Ovary (tissue), 9 donors: Measurements from ENCODE around the gene COPE. TPM values are rescaled to one million over a fixed set of nuclear protein-coding genes. Genes with fewer than 3 reads are reported as not detected.

ENCODE experiments used
- DNase-seq, 5 donors: peaks; one replicate each; pipeline ENCODE4 v3.0.0-alpha.2; 2019 to 2020
- H3K27ac ChIP-seq, 2 donors: fragments of 200-600 bp; one replicate each; pipeline versions ENCODE4 v1.5.1 to v1.8.0; 2019 to 2022
- H3K27me3 ChIP-seq: fragments of 200-600 bp; one replicate; pipeline ENCODE4 v1.8.0; 2022
- H3K36me3 ChIP-seq: fragments of 200-600 bp; sonication (generic); one replicate; pipeline ENCODE4 v1.5.1; 2019
- H3K4me1 ChIP-seq: one replicate; pipeline ENCODE4 v1.8.1; 2013; ENCODE audit warnings: mild to moderate bottlenecking, moderate library complexity; ENCODE audit not compliant: insufficient read depth
- H3K4me3 ChIP-seq: fragments of 200-600 bp; sonication (generic); one replicate; pipeline ENCODE4 v1.5.1; 2017
- H3K9me3 ChIP-seq, 2 donors: fragments of 200-600 bp in 1 of 2; sonication (generic) in 1 of 2; one replicate each; pipeline versions ENCODE4 v1.5.1 to v1.8.1; 2013 to 2019; ENCODE audit warnings: mild to moderate bottlenecking in 1 of 2, moderate library complexity in 1 of 2
- CTCF ChIP-seq, 3 donors: fragments of 450-650 bp in 2 of 3; fragments of 200-600 bp in 1 of 3; IDR thresholded peaks; one replicate each; pipeline versions ENCODE4 v1.5.1 to v1.8.0; 2016 to 2022; ENCODE audit warnings: antibody characterized with exemption in 3 of 3, mild to moderate bottlenecking in 1 of 3
- EP300 ChIP-seq: sonication (generic); formaldehyde crosslinking; IDR thresholded peaks from one replicate; pipeline ENCODE4 v1.6.1; 2017; ENCODE audit warnings: antibody characterized with exemption
- POLR2A ChIP-seq: fragments of 450-650 bp; IDR thresholded peaks from one replicate; pipeline ENCODE4 v1.6.1; 2017; ENCODE audit warnings: antibody characterized with exemption, mild to moderate bottlenecking, moderate library complexity
- WGBS, 3 donors: extraction: QIAGEN DNeasy Blood & Tissue Kit in 1 of 3; methylation state at CpG; one replicate each; pipeline versions ENCODE4 v1.1.5 to v1.1.7; 2013 to 2017; 5-methylcytosine and 5-hydroxymethylcytosine counted together
- intact Hi-C, 4 donors: fragments of 100-400 bp; cut with DNase I; formaldehyde crosslinking; loops; one replicate each; pipeline versions ENCODE4 v1.11.0 to v1.15.1; 2022 to 2023
- polyA plus RNA-seq, 2 donors: library from polyadenylated mRNA; stranded (reverse); fragments of 200-250 nt in 1 of 2; fragments of 350-450 nt in 1 of 2; fragmentation: Illumina TruSeq in 1 of 2; extraction: RNeasy Lipid Tissue Mini Kit (QIAGEN cat#74804) in 1 of 2; gene quantifications; one replicate each; pipeline ENCODE4 v1.2.3, GENCODE V29; 2013 to 2014
- total RNA-seq, 7 donors: library from RNA; depleted of rRNA in 2 of 7; stranded (reverse); fragments of >200 nt in 2 of 7; fragmentation: NEBNext Ultra II Directional in 3 of 7; extraction: Animal tissue kit (Norgen Biotek cat#: 25700) in 3 of 7; gene quantifications; one replicate each; pipeline versions ENCODE4 v1.1.0 to v1.2.4, GENCODE V29; 2016 to 2023
- donor health status: DM: no; HTN: no; CAD: no; lungs with moderate emphysema.
- donor health status: DM: no; HTN: no; CAD: no.
- donor health status: Bipolar disorder and iron deficiency.
- donor health status: DM: yes; HTN: yes; CAD: no.
- donor health status: DM: no; HTN: no; CAD: no.
- donor health status: DM: yes; HTN: yes; CAD: no.

Gene COPE
- total and polyA plus RNA-seq, 9 donors, result 11.3 to 140 (median 115) TPM

GRCh38 chr19:18854982-18855381 lies 64.2 kb downstream of the COPE start:
- TF ChIP-seq POLR2A (no peak), CTCF (IDR thresholded peaks at IDR 0.05) (no peak), EP300 (no peak)
- Histone ChIP-seq H3K27me3 (no peaks in the 10 kb centered on the region), H3K36me3 (no peaks in the 10 kb centered on the region)

DNA sequence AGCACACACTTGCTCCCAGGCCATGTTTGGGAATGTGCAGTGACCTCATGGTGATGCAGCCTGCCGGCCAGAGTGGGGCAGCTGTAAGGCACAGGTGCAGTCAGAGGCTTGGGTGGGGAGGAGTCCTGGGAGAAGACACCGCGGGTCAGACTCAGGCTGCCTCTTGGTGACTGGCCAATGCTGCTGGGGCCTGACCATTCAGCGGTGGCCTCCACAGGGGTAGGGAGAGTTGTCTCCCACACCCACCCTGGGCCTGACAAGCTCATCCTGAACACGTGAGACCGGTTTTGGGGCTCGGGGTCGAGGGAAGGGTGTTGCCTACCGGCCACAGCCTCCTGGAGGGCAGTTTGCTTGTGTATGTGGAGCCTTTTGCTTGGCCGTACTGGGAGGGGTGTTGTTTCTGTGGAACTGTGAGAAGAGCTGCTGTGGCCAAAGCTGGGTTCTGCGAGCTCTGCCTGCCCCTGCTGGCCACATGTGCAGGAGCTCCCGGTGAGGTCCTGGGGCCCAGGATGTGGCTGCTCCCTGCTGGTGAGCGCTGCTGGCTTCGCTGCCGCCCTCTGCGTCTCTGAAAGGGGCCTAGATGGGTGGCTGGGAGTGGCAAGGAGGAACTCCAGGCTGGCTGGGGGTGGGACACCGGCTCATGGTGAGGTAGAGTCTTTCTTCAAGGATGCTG lies 65.3 kb downstream of the COPE start:
- Histone ChIP-seq H3K9me3 (no peaks in the 10 kb centered on the region), H3K4me1 (peaks cover 18% of the 10 kb centered on the region), H3K27ac (no peak overlapping the region), H3K27me3 (no peaks in the 10 kb centered on the region), H3K36me3 (no peaks in the 10 kb centered on the region), H3K4me3 (no peak overlapping the region)
- 84 to 86% (median 85%) methylated on average over 17 of the region's 17 CpGs for WGBS, 3 donors
- intact Hi-C loops, result loop anchor here in 1 of 4 donors (10.0 kb wide), 1 partner anchor 259 kb away; no protein-coding TSS in a partner anchor
- no peak for DNase-seq
- no peak for TF ChIP-seq CTCF (IDR thresholded peaks at IDR 0.05)
- no peak for TF ChIP-seq EP300
- no peak for TF ChIP-seq POLR2A

More at GRCh38 chr19:18854982-18855381, 64.2 kb downstream of the COPE start:
- WGBS, 3 donors, result 93 to 94% (median 93%) methylated on average over 33 of the region's 33 CpGs
- no peak for DNase-seq
- no peaks in the 10 kb centered on the region for H3K9me3 ChIP-seq
- no peak overlapping the region for H3K27ac ChIP-seq
- intact Hi-C loops, result loop anchor here in 1 of 4 donors (10.0 kb wide), 1 partner anchor 260 kb away; no protein-coding TSS in a partner anchor
- H3K4me1 ChIP-seq, result peaks cover 10% of the 10 kb centered on the region
- no peak overlapping the region for H3K4me3 ChIP-seq

DNA sequence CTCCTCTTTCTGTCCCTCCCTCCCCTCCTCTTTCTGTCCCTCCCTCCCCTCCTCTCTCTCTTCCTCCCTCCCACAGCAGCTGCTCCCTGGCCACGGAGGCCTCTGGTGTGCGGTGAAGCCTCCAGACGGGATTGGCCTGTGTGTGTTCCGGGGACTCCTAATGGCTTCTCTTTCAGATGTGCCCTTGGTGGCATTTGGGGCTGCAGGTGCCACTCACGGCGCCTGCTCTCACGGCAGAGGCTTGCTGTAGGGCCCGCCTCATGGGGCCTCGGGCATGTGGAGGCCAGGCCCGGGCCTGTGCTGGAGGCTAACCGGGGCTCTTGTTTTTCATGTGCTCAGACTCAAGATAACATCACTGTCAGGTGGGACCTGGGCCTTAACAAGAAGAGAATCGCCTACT lies 66.5 kb downstream of the COPE start:
- Histone ChIP-seq H3K9me3 (no peaks in the 10 kb centered on the region), H3K27me3 (no peaks in the 10 kb centered on the region), H3K27ac (no peak overlapping the region), H3K4me3 (no peak overlapping the region), H3K4me1 (peaks cover 24% of the 10 kb centered on the region), H3K36me3 (no peaks in the 10 kb centered on the region)
- intact Hi-C loops, result loop anchor here in 1 of 4 donors (10.0 kb wide), 1 partner anchor 258 kb away; no protein-coding TSS in a partner anchor
- TF ChIP-seq POLR2A, result no peak
- no peak for TF ChIP-seq EP300
- TF ChIP-seq CTCF (IDR thresholded peaks at IDR 0.05), result no peak
- DNase-seq, result no peak
- WGBS, 3 donors, result 82 to 87% (median 86%) methylated on average over 12 of the region's 12 CpGs

GRCh38 chr19:18851673-18852325 lies 67.4 kb downstream of the COPE start:
- Histone ChIP-seq H3K9me3 (no peaks in the 10 kb centered on the region), H3K27me3 (no peaks in the 10 kb centered on the region), H3K36me3 (no peaks in the 10 kb centered on the region), H3K4me1 (peaks cover 30% of the 10 kb centered on the region), H3K4me3 (no peak overlapping the region), H3K27ac (no peak overlapping the region)
- DNase-seq, result no peak
- TF ChIP-seq EP300, result no peak
- TF ChIP-seq POLR2A, result no peak
- no peak for TF ChIP-seq CTCF (IDR thresholded peaks at IDR 0.05)
- 93 to 94% (median 94%) methylated on average over 31 of the region's 31 CpGs for WGBS, 3 donors
- intact Hi-C loops, result loop anchor here in 1 of 4 donors (10.0 kb wide), 1 partner anchor 257 kb away; no protein-coding TSS in a partner anchor
